Smooth muscle cell (in vitro differentiated cells): ENCODE measurements around the gene SERPINA3. TPM values are rescaled to one million over a fixed set of nuclear protein-coding genes. Genes with fewer than 3 reads are reported as not detected.

ENCODE experiments used
- DNase-seq: peaks from one replicate; lab custom pipeline; 2025; ENCODE audit not compliant: unreplicated experiment; lab: John Stamatoyannopoulos, UW
- H2AFZ ChIP-seq: fragments of 200-600 bp; sonication (generic); 2 replicates; pipeline ENCODE4 v1.6.0; 2016; ENCODE audit warnings: antibody characterized with exemption, low read depth, mild to moderate bottlenecking
- H3F3A ChIP-seq: fragments of 200-600 bp; sonication (generic); 2 replicates; pipeline ENCODE4 v1.6.0; 2017; ENCODE audit warnings: antibody characterized with exemption, low read depth
- H3K27ac ChIP-seq: fragments of 200-600 bp; sonication (generic); 2 replicates; pipeline ENCODE4 v1.5.1; 2016; ENCODE audit warnings: low read depth, mild to moderate bottlenecking
- H3K27me3 ChIP-seq: fragments of 200-600 bp; sonication (generic); 2 replicates; pipeline ENCODE4 v1.6.1; 2016; ENCODE audit warnings: low read depth, mild to moderate bottlenecking
- H3K36me3 ChIP-seq: fragments of 200-600 bp; sonication (generic); 2 replicates; pipeline ENCODE4 v1.5.1; 2016; ENCODE audit warnings: low read depth
- H3K4me1 ChIP-seq: fragments of 200-600 bp; sonication (generic); 2 replicates; pipeline ENCODE4 v1.5.1; 2016; ENCODE audit warnings: low read depth
- H3K4me2 ChIP-seq: fragments of 200-600 bp; sonication (generic); 2 replicates; pipeline ENCODE4 v1.6.0; 2016; ENCODE audit warnings: mild to moderate bottlenecking
- H3K4me3 ChIP-seq: fragments of 200-600 bp; sonication (generic); 2 replicates; pipeline ENCODE4 v1.5.1; 2016; ENCODE audit warnings: mild to moderate bottlenecking
- H3K79me2 ChIP-seq: fragments of 200-600 bp; sonication (generic); 2 replicates; pipeline ENCODE4 v1.6.0; 2016; ENCODE audit warnings: low read depth, mild to moderate bottlenecking
- H3K9ac ChIP-seq: fragments of 200-600 bp; sonication (generic); 2 replicates; pipeline ENCODE4 v1.6.0; 2016; ENCODE audit warnings: low read depth
- H3K9me3 ChIP-seq: fragments of 200-600 bp; sonication (generic); replicated peaks from 2 replicates; pipeline ENCODE4 v1.5.1; 2016; ENCODE audit warnings: low read depth
- H4K20me1 ChIP-seq: fragments of 200-600 bp; sonication (generic); 2 replicates; pipeline ENCODE4 v1.6.0; 2016; ENCODE audit warnings: low read depth
- CTCF ChIP-seq: fragments of 200-600 bp; sonication (generic); IDR thresholded peaks from 2 replicates; pipeline ENCODE4 v1.5.1; 2017; ENCODE audit warnings: borderline replicate concordance, mild to moderate bottlenecking, antibody characterized with exemption; ENCODE audit not compliant: insufficient read depth, poor library complexity, severe bottlenecking
- WGBS: methylation state at CpG from one replicate; pipeline ENCODE4 v1.1.7; 2016; ENCODE audit warnings: low lambda C conversion rate; 5-methylcytosine and 5-hydroxymethylcytosine counted together
- polyA plus RNA-seq: library from polyadenylated mRNA; unstranded; fragments of >200 nt; fragmentation: Nextera tagmentation; extraction: Ambion mirVana; gene quantifications from 2 replicates; pipeline ENCODE4 v1.2.1, GENCODE V29; 2016
- total RNA-seq: library from RNA; depleted of rRNA; stranded (reverse); fragments of >200 nt; gene quantifications from 2 replicates; pipeline ENCODE4 v1.2.3, GENCODE V29; 2014

SERPINA3 gene
- total and polyA plus RNA-seq, 2 experiments from 2014 or later = 0.45 to 3.2 TPM

DNA sequence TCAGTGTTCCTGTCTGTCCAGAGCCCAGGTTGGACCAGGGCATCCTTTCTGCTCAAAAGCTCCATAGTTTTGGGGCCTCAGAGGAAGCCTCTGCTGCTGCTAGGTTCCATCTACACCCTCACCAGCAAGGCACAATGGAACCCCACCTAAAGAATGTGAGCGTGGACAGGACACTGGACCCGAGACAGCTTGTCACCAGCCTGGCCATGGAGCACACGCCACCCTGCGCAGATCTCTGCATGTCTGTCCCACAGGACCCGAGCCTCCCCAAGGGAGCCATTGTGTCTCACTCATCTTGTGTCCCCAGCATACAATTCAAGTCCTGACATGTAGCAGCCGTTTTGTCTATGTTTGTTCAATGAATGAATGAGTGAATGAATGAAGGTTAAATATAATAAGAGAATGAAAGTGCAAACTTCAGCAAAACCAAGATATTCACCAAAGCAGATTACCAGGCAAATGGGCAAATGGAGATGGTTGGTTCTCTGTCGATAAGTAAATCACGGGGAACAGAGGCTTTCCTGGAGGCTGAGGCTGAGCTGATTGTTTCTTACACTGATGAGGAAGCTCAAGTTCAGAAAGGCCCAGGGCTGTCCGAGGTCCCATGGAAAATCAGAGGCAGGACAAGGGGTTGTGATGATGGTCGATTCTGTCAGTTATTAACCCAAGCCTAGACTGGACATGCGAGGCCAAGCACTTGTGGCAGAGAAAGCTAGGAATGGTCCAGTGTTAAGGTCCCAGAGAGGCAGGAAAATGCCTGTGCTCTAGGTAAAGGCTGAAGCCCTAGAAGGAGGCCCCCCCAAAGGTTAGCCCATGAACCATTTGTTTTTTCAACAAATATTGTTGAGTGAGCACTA, 27.0 kb downstream of the SERPINA3 start:
- Histone ChIP-seq H3K79me2 (no peaks in the 10 kb centered on the region), H3K27ac (no peak overlapping the region), H3F3A (no peaks in the 10 kb centered on the region), H3K4me1 (no peaks in the 10 kb centered on the region), H2AFZ (no peak overlapping the region), H3K4me3 (no peak overlapping the region), H3K27me3 (no peaks in the 10 kb centered on the region), H3K9me3 (no peaks in the 10 kb centered on the region), H3K36me3 (no peaks in the 10 kb centered on the region), H3K9ac (no peak overlapping the region), H4K20me1 (no peaks in the 10 kb centered on the region), H3K4me2 (no peak overlapping the region)
- 91% methylated on average over 11 of the region's 11 CpGs for whole genome bisulfite sequencing
- DNase-seq = no peak
- TF ChIP-seq CTCF = no peak

DNA sequence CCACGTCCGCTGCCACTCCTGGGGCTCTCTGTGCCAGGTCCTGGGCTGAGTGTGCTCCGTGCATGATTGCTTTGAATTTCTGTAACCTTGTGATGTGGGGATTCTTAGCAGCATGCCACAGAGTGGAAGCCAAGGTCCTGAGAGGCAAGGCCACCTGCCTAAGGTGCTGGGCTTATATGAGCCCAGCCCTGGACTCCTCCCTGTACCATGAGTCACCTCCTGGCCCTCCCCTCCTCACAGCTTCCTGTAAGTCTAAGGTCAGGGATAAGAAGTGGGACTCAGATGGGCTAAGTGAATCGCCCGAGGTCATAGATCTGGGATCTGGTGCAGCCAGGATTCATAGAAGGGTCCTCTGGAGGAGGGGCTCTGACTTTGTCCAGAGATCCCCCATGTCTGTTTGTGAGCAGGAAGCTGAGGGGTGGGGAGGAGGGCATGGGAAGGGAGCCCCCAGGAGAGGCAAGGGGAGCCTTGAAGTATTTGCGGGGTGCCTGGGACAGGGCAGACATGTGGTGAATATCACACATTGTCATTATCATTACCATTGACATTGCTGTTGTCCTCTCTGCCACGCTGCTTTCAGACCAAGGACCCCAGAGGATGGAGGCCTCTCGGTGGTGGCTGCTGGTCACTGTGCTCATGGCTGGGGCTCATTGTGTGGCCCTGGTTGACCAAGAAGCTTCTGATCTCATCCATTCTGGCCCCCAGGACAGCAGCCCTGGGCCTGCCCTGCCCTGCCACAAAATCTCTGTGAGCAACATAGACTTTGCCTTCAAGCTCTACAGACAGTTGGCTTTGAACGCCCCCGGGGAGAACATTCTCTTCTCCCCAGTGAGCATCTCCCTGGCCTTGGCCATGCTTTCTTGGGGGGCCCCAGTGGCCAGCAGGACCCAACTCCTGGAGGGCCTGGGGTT, 28.8 kb downstream of the SERPINA3 start:
- Histone ChIP-seq H4K20me1 (no peaks in the 10 kb centered on the region), H3K4me2 (no peak overlapping the region), H3F3A (no peaks in the 10 kb centered on the region), H3K27me3 (no peaks in the 10 kb centered on the region), H3K36me3 (no peaks in the 10 kb centered on the region), H3K9me3 (no peaks in the 10 kb centered on the region), H3K27ac (no peak overlapping the region), H2AFZ (no peak overlapping the region), H3K9ac (no peak overlapping the region), H3K79me2 (no peaks in the 10 kb centered on the region), H3K4me1 (no peaks in the 10 kb centered on the region), H3K4me3 (no peak overlapping the region)
- no peak for DNase-seq
- TF ChIP-seq CTCF = no peak
- WGBS = 94% methylated on average over 10 of the region's 10 CpGs

DNA sequence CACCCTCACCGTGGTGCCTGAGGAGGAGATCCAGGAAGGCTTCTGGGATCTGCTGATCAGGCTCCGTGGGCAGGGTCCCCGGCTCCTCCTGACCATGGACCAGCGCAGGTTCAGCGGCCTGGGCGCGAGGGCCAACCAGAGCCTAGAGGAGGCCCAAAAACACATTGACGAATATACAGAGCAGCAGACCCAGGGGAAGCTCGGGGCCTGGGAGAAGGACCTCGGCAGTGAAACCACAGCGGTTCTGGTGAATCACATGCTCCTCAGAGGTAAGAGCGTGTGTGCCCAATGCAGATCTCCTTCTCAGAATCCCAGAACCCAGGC, 29.4 kb downstream of the SERPINA3 start:
- Histone ChIP-seq H4K20me1 (no peaks in the 10 kb centered on the region), H3F3A (no peaks in the 10 kb centered on the region), H3K36me3 (no peaks in the 10 kb centered on the region), H3K79me2 (no peaks in the 10 kb centered on the region), H3K27me3 (no peaks in the 10 kb centered on the region), H3K27ac (no peak overlapping the region), H3K9ac (no peak overlapping the region), H3K9me3 (no peaks in the 10 kb centered on the region), H3K4me2 (no peak overlapping the region), H3K4me1 (no peaks in the 10 kb centered on the region), H3K4me3 (no peak overlapping the region), H2AFZ (no peak overlapping the region)
- DNase-seq = no peak
- no peak for TF ChIP-seq CTCF
- WGBS = 97% methylated on average over 12 of the region's 12 CpGs
